Hepatocyte (in vitro differentiated cells): ENCODE data around the gene SLC18A2.

Experiments
- CTCF ChIP-seq: fragments of 200-600 bp; sonication (generic); IDR thresholded peaks from 2 replicates; pipeline ENCODE4 v1.5.1; 2016; ENCODE audit warnings: antibody characterized with exemption, mild to moderate bottlenecking; ENCODE audit not compliant: poor library complexity
- EZH2 ChIP-seq: fragments of 200-600 bp; sonication (generic); IDR thresholded peaks from 2 replicates; pipeline ENCODE4 v1.6.1; 2016; ENCODE audit warnings: antibody characterized with exemption, mild to moderate bottlenecking, borderline replicate concordance
- EZH2phosphoT487 ChIP-seq: fragments of 200-600 bp; sonication (generic); IDR thresholded peaks from one replicate; pipeline ENCODE4 v1.6.1; 2018; ENCODE audit warnings: antibody characterized with exemption, mild to moderate bottlenecking, low read depth, moderate library complexity; ENCODE audit not compliant: unreplicated experiment, severe bottlenecking

- TF ChIP-seq CTCF (no peak), EZH2phosphoT487 (no peak), EZH2 (no peak)
Measured at GRCh38 chr10:117197189-117197588, 43.7 kb upstream of the SLC18A2 start, which contains the start of gene KCNK18.
